SK-N-SH (cell line): ENCODE measurements around the gene EXOC1L.

Experiments
- EP300 ChIP-seq, 2 experiments: IDR thresholded peaks; 2 replicates each; pipeline versions ENCODE4 v1.4.0 to v1.6.1; 2012; ENCODE audit warnings: borderline replicate concordance in 1 of 2, low read depth in 1 of 2, low read length in 1 of 2
- EZH2phosphoT487 ChIP-seq: fragments of 200-600 bp; sonication (generic); IDR thresholded peaks from 2 replicates; pipeline ENCODE4 v1.6.1; 2017; ENCODE audit warnings: low read depth, mixed run types, mild to moderate bottlenecking, antibody characterized with exemption, moderate library complexity, borderline replicate concordance
- FOXM1 ChIP-seq: IDR thresholded peaks from 2 replicates; pipeline ENCODE4 v1.4.0; 2012; ENCODE audit warnings: low read depth, mild to moderate bottlenecking
- RFX5 ChIP-seq: IDR thresholded peaks from 2 replicates; pipeline ENCODE4 v1.6.1; 2012; ENCODE audit warnings: mild to moderate bottlenecking, improper control_type of control experiment, low read length
- SIN3A ChIP-seq: IDR thresholded peaks from 2 replicates; pipeline ENCODE4 v1.6.1; 2012; ENCODE audit warnings: low read depth, mild to moderate bottlenecking, low read length, moderate library complexity, borderline replicate concordance
- YY1 ChIP-seq: IDR thresholded peaks from 2 replicates; pipeline ENCODE4 v1.4.0; 2012; ENCODE audit warnings: low read depth, mild to moderate bottlenecking
- TF ChIP-seq, protein P1 (sequence below): IDR thresholded peaks from 2 replicates; pipeline ENCODE4 v1.6.1; 2012; ENCODE audit warnings: mild to moderate bottlenecking, low read depth, low read length, moderate library complexity
- TF ChIP-seq, protein P2 (sequence below): fragments of 200-600 bp; sonication (generic); IDR thresholded peaks from 2 replicates; pipeline ENCODE4 v1.6.1; 2017; ENCODE audit warnings: antibody characterized with exemption, mild to moderate bottlenecking, moderate library complexity
- TF ChIP-seq, protein P3 (sequence below): IDR thresholded peaks from 2 replicates; pipeline ENCODE4 v1.4.0; 2012; ENCODE audit warnings: low read depth, borderline replicate concordance

DNA sequence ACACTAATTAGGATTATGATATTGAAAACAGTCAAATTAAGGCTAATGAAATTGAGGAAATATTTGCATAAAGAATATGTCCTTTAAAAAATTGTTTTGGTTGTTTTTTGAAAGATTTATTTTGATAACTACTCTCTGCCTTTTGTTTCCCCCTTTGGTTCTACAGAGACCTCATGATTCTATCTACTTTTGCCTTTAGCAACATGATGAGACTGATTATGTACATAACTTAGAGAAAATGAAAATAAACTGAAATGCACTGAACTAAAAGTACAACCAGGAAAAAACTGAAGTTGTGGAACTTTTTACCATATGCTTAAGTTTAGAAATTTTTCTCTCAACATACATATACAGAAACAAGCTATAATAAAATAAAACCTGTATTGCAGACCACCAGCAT is 55.2 kb downstream of the EXOC1L start:
- TF ChIP-seq, protein P1, sequence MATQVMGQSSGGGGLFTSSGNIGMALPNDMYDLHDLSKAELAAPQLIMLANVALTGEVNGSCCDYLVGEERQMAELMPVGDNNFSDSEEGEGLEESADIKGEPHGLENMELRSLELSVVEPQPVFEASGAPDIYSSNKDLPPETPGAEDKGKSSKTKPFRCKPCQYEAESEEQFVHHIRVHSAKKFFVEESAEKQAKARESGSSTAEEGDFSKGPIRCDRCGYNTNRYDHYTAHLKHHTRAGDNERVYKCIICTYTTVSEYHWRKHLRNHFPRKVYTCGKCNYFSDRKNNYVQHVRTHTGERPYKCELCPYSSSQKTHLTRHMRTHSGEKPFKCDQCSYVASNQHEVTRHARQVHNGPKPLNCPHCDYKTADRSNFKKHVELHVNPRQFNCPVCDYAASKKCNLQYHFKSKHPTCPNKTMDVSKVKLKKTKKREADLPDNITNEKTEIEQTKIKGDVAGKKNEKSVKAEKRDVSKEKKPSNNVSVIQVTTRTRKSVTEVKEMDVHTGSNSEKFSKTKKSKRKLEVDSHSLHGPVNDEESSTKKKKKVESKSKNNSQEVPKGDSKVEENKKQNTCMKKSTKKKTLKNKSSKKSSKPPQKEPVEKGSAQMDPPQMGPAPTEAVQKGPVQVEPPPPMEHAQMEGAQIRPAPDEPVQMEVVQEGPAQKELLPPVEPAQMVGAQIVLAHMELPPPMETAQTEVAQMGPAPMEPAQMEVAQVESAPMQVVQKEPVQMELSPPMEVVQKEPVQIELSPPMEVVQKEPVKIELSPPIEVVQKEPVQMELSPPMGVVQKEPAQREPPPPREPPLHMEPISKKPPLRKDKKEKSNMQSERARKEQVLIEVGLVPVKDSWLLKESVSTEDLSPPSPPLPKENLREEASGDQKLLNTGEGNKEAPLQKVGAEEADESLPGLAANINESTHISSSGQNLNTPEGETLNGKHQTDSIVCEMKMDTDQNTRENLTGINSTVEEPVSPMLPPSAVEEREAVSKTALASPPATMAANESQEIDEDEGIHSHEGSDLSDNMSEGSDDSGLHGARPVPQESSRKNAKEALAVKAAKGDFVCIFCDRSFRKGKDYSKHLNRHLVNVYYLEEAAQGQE, result no peak
- TF ChIP-seq RFX5, result no peak
- TF ChIP-seq, protein P2, sequence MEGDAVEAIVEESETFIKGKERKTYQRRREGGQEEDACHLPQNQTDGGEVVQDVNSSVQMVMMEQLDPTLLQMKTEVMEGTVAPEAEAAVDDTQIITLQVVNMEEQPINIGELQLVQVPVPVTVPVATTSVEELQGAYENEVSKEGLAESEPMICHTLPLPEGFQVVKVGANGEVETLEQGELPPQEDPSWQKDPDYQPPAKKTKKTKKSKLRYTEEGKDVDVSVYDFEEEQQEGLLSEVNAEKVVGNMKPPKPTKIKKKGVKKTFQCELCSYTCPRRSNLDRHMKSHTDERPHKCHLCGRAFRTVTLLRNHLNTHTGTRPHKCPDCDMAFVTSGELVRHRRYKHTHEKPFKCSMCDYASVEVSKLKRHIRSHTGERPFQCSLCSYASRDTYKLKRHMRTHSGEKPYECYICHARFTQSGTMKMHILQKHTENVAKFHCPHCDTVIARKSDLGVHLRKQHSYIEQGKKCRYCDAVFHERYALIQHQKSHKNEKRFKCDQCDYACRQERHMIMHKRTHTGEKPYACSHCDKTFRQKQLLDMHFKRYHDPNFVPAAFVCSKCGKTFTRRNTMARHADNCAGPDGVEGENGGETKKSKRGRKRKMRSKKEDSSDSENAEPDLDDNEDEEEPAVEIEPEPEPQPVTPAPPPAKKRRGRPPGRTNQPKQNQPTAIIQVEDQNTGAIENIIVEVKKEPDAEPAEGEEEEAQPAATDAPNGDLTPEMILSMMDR, result no peak
- TF ChIP-seq, protein P3, sequence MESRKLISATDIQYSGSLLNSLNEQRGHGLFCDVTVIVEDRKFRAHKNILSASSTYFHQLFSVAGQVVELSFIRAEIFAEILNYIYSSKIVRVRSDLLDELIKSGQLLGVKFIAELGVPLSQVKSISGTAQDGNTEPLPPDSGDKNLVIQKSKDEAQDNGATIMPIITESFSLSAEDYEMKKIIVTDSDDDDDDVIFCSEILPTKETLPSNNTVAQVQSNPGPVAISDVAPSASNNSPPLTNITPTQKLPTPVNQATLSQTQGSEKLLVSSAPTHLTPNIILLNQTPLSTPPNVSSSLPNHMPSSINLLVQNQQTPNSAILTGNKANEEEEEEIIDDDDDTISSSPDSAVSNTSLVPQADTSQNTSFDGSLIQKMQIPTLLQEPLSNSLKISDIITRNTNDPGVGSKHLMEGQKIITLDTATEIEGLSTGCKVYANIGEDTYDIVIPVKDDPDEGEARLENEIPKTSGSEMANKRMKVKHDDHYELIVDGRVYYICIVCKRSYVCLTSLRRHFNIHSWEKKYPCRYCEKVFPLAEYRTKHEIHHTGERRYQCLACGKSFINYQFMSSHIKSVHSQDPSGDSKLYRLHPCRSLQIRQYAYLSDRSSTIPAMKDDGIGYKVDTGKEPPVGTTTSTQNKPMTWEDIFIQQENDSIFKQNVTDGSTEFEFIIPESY, result no peak
- TF ChIP-seq SIN3A, result no peak
- TF ChIP-seq EP300 (IDR thresholded peaks at IDR 0.05; ENCODE audit: borderline replicate concordance in 1 of 2, low read depth in 1 of 2, low read length in 1 of 2), result no peak
- no peak for TF ChIP-seq EZH2phosphoT487
- no peak for TF ChIP-seq YY1
- TF ChIP-seq FOXM1, result no peak
